Peyer's patch (tissue), 4 donors: ENCODE data around the gene MRPL39. TPM values are rescaled to one million over a fixed set of nuclear protein-coding genes. Genes with fewer than 3 reads are reported as not detected.

Experiments used
- DNase-seq, 3 donors: peaks; one replicate each; pipeline ENCODE4 v3.0.0-alpha.2; 2017 to 2019
- H3K27ac ChIP-seq, 4 donors: fragments of 200-600 bp; sonication (generic); one replicate each; pipeline ENCODE4 v1.5.1; 2016 to 2019
- H3K27me3 ChIP-seq, 2 donors: fragments of 200-600 bp; sonication (generic); one replicate each; pipeline ENCODE4 v1.5.1; 2019
- H3K36me3 ChIP-seq, 3 donors: fragments of 200-600 bp; sonication (generic); one replicate each; pipeline ENCODE4 v1.5.1; 2016 to 2019
- H3K4me1 ChIP-seq, 4 donors: fragments of 200-600 bp; sonication (generic); one replicate each; pipeline ENCODE4 v1.5.1; 2016 to 2019
- H3K4me3 ChIP-seq, 4 donors: fragments of 200-600 bp; sonication (generic); 1 replicate in 3 of 4; 2 replicates in 1 of 4; pipeline ENCODE4 v1.5.1; 2016 to 2019; ENCODE audit warnings: mild to moderate bottlenecking in 1 of 4
- H3K9me3 ChIP-seq, 4 donors: fragments of 200-600 bp; sonication (generic); one replicate each; pipeline ENCODE4 v1.5.1; 2016 to 2019; ENCODE audit warnings: mild to moderate bottlenecking in 1 of 4
- POLR2A ChIP-seq, 2 donors: fragments of 450-650 bp; IDR thresholded peaks; one replicate each; pipeline ENCODE4 v1.5.1; 2017; ENCODE audit warnings: antibody characterized with exemption in 2 of 2, mild to moderate bottlenecking in 2 of 2, moderate library complexity in 2 of 2
- total RNA-seq, 4 donors: library from RNA; depleted of rRNA; stranded (reverse); fragments of >200 nt; gene quantifications; one replicate each; pipeline ENCODE4 v1.1.0, GENCODE V29; 2016
- TF ChIP-seq, protein P1 (sequence below), 6 experiments: fragments of 450-650 bp in 4 of 6; fragments of 200-600 bp in 2 of 6; sonication (generic) in 1 of 6; IDR thresholded peaks; one replicate each; pipeline ENCODE4 v1.5.1; 2017 to 2019; ENCODE audit warnings: antibody characterized with exemption in 6 of 6, mild to moderate bottlenecking in 3 of 6, moderate library complexity in 1 of 6

Gene MRPL39
- total RNA-seq, 4 donors from 2014 or later, result 5.3 to 18.2 (median 16.1) TPM

GRCh38 chr21:25579226-25580013 is 27.9 kb downstream of the MRPL39 start:
- no peaks in the 10 kb centered on the region for H3K27me3 ChIP-seq
- H3K4me1 ChIP-seq, result no peaks in the 10 kb centered on the region
- no peak overlapping the region for H3K4me3 ChIP-seq
- H3K27ac ChIP-seq, result no peak overlapping the region
- H3K9me3 ChIP-seq, result no peaks in the 10 kb centered on the region
- DNase-seq, result no peak
- no peaks in the 10 kb centered on the region for H3K36me3 ChIP-seq
- TF ChIP-seq, protein P1, sequence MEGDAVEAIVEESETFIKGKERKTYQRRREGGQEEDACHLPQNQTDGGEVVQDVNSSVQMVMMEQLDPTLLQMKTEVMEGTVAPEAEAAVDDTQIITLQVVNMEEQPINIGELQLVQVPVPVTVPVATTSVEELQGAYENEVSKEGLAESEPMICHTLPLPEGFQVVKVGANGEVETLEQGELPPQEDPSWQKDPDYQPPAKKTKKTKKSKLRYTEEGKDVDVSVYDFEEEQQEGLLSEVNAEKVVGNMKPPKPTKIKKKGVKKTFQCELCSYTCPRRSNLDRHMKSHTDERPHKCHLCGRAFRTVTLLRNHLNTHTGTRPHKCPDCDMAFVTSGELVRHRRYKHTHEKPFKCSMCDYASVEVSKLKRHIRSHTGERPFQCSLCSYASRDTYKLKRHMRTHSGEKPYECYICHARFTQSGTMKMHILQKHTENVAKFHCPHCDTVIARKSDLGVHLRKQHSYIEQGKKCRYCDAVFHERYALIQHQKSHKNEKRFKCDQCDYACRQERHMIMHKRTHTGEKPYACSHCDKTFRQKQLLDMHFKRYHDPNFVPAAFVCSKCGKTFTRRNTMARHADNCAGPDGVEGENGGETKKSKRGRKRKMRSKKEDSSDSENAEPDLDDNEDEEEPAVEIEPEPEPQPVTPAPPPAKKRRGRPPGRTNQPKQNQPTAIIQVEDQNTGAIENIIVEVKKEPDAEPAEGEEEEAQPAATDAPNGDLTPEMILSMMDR (IDR thresholded peaks at IDR 0.05), result no peak
- no peak for TF ChIP-seq POLR2A (IDR thresholded peaks at IDR 0.05)

DNA sequence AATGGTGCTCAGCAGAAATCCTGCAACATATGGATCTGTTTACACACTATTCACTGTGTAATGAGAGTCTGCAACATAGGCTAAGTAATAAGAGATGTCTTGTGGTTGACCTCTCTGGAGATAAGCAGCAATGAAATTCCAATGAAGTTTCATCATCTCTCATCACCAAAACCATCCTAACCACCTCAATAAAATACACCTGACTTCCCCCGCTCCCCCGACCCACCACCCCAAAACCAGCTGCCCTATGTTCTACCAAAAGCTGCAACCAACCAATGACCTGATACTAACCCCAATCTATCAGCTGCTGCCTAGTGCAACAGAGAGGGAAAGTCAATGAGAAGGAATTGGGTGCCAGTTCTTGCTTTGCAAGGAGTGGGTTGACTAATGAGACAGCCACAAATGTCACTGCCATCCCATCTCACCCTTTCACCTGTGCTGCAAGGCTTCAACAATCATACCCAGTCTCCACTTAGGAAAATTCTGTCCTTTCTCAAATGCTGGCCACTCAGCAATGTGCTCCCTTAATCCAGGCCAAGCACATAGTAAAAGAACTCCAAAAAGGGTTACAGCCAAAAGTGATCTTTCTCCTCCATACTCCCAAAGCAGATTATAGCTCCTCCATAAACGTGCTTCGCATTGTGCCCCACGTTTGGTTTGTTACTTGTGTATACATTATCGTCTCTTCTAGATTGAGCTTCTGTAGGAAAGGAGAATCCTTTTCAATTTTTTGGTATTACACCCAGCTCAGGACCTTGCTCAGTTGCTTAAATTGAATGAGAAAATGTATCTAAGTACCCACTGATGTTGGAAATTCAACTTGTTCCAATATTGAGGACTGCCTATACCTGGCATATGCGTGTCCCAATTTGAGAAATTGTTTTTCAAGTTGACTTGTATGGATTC is 29.0 kb downstream of the MRPL39 start:
- DNase-seq, result no peak
- Histone ChIP-seq H3K27ac (no peak overlapping the region), H3K27me3 (no peaks in the 10 kb centered on the region), H3K4me1 (no peaks in the 10 kb centered on the region), H3K9me3 (no peaks in the 10 kb centered on the region), H3K4me3 (no peak overlapping the region), H3K36me3 (no peaks in the 10 kb centered on the region)
- TF ChIP-seq, protein P1 (IDR thresholded peaks at IDR 0.05), result no peak
- no peak for TF ChIP-seq POLR2A (IDR thresholded peaks at IDR 0.05)

DNA sequence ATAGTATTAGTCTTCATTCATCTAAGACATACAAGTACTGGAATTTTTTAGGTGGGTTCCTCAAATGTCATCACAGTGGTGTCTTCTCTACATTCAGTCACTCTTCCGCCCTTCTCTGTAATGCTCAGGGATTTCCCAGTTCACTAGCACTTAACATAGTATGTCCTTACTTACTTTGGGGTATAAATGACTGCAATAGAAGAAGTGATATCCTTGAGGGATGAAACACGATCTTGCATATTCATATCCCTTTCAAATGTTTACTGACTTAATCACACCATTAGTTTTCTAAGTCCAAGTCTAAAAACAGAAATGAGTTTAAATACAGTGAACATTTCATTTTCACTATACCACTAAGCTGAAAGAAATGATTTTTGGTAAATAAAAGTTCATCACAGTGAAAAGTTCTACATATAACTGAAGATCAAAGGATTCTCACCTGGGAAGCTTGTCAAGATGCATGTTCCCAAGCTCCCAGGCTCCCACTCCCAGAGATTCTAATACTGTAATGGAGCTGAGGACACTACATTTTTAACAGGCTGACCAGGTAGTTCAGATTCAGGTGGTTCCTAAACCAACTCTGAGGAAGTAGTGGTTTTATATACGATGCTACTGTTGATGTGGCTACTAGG is 29.7 kb downstream of the MRPL39 start:
- H3K4me1 ChIP-seq, result no peaks in the 10 kb centered on the region
- no peak for TF ChIP-seq POLR2A (IDR thresholded peaks at IDR 0.05)
- TF ChIP-seq, protein P1 (IDR thresholded peaks at IDR 0.05), result no peak
- DNase-seq, result no peak
- H3K9me3 ChIP-seq, result no peaks in the 10 kb centered on the region
- no peaks in the 10 kb centered on the region for H3K36me3 ChIP-seq
- no peak overlapping the region for H3K4me3 ChIP-seq
- H3K27me3 ChIP-seq, result no peaks in the 10 kb centered on the region
- no peak overlapping the region for H3K27ac ChIP-seq

DNA sequence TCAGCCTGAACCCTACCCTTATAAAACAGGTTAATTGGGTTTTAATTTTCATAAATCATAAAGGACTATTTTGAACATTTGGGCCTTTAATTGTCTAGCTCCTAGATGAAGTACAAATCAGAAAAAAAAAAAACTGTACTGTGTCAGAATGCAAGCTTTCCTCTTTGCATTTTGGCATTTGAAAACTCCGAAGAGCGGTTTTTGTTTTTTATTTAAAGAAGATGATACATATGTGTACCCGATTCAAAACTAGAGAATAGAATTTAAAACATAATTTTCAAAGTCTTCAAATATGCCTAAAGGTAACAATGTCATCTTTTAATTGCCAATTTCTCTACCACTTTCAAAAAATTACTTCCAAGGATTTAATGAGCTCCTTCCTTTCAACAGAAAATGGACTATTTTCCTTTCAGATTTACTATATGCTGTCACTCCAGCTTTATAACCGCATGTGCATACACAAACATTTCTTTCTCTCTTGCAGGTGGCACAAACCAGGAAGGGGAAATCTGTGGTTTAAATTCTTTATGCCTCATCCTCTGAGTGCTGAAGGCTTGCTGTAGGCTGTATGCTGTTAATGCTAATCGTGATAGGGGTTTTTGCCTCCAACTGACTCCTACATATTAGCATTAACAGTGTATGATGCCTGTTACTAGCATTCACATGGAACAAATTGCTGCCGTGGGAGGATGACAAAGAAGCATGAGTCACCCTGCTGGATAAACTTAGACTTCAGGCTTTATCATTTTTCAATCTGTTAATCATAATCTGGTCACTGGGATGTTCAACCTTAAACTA is 33.7 kb downstream of the MRPL39 start:
- Histone ChIP-seq H3K4me3 (no peak overlapping the region), H3K27ac (peak overlapping the region in 2 of 4 donors; percentile 42 to 62)

More for the DNA sequence above, 33.7 kb downstream of the MRPL39 start:
- DNase-seq, result peak in 1 of 3 donors; percentile 29
- Histone ChIP-seq H3K36me3 (no peaks in the 10 kb centered on the region), H3K4me1 (no peaks in the 10 kb centered on the region), H3K27me3 (no peaks in the 10 kb centered on the region), H3K9me3 (no peaks in the 10 kb centered on the region)
- TF ChIP-seq POLR2A (IDR thresholded peaks at IDR 0.05), result no peak
- TF ChIP-seq, protein P1 (IDR thresholded peaks at IDR 0.05), result no peak
